HEK293 (cell line): ENCODE measurements around the gene MRPS16.

Experiments
- CTCF ChIP-seq: fragments of 450-650 bp; formaldehyde crosslinking; IDR thresholded peaks from 2 replicates; pipeline ENCODE4 v1.5.1; 2016; ENCODE audit warnings: missing biosample characterization, missing genetic modification characterization
- TCF7L2 ChIP-seq: IDR thresholded peaks from 2 replicates; pipeline ENCODE4 v1.6.1; 2011; ENCODE audit warnings: low read depth, mild to moderate bottlenecking, inconsistent platforms, low read length, moderate library complexity, borderline replicate concordance
- TSHZ1 ChIP-seq: fragments of 450-650 bp; formaldehyde crosslinking; IDR thresholded peaks from 2 replicates; pipeline ENCODE4 v1.5.1; 2016; ENCODE audit warnings: missing biosample characterization, missing genetic modification characterization, borderline replicate concordance
- ZBTB11 ChIP-seq: fragments of 450-650 bp; formaldehyde crosslinking; conservative IDR thresholded peaks from 2 replicates; pipeline ENCODE4 v1.5.1; 2016; ENCODE audit warnings: low read depth, missing biosample characterization, missing genetic modification characterization
- ZNF792 ChIP-seq: fragments of 450-650 bp; formaldehyde crosslinking; IDR thresholded peaks from 2 replicates; pipeline ENCODE4 v1.5.1; 2016; ENCODE audit warnings: missing biosample characterization, missing genetic modification characterization

GRCh38 chr10:73262105-73262730, 9.8 kb upstream of the MRPS16 start:
- no peak for TF ChIP-seq ZBTB11 (tag by site-specific recombination)
- TF ChIP-seq TSHZ1 (tag by site-specific recombination): no peak
- TF ChIP-seq ZNF792 (tag by site-specific recombination): no peak
- no peak for TF ChIP-seq CTCF (tag by site-specific recombination)
- no peak for TF ChIP-seq TCF7L2
